K562 (cell line): Measurements from ENCODE around the gene PI4KA. TPM values are rescaled to one million over a fixed set of nuclear protein-coding genes. Genes with fewer than 3 reads are reported as not detected.
A peak's percentile ranks its signal among the peaks of the same experiment; 100 is the strongest.

Experiments
- CUX1 ChIP-seq: fragments of 200-800 bp; sonication (Bioruptor generic); IDR thresholded peaks from 2 replicates; pipeline ENCODE4 v1.6.1; 2016; ENCODE audit warnings: missing genetic modification characterization, missing compliant biosample characterization
- DPF2 ChIP-seq: fragments of 450-650 bp; IDR thresholded peaks from 2 replicates; pipeline ENCODE4 v1.6.1; 2016
- FOXK2 ChIP-seq, 2 experiments: fragments of 450-650 bp; IDR thresholded peaks in 1 of 2; conservative IDR thresholded peaks in 1 of 2; 2 replicates each; pipeline ENCODE4 v1.6.1; 2016; ENCODE audit warnings: low read depth in 2 of 2, mild to moderate bottlenecking in 1 of 2
- MAFG ChIP-seq: fragments of 450-650 bp; conservative IDR thresholded peaks from 2 replicates; pipeline ENCODE4 v1.6.1; 2016; ENCODE audit warnings: missing genetic modification characterization, missing compliant biosample characterization
- NBN ChIP-seq: fragments of 450-650 bp; IDR thresholded peaks from 2 replicates; pipeline ENCODE4 v1.6.1; 2016; ENCODE audit warnings: low read depth, mild to moderate bottlenecking
- NR2C2 ChIP-seq, 2 experiments: fragments of 200-800 bp in 1 of 2; sonication (Bioruptor generic) in 1 of 2; sonication (generic) in 1 of 2; formaldehyde crosslinking in 1 of 2; IDR thresholded peaks; 2 replicates each; pipeline versions ENCODE4 v1.6.1 to v1.8.0; 2016 to 2022; ENCODE audit warnings: mild to moderate bottlenecking in 1 of 2, missing compliant biosample characterization in 1 of 2, missing genetic modification characterization in 1 of 2, missing genetic modification reagents in 1 of 2
- NRF1 ChIP-seq, 2 experiments: fragments of 450-650 bp; IDR thresholded peaks in 1 of 2; conservative IDR thresholded peaks in 1 of 2; 2 replicates each; pipeline ENCODE4 v1.6.1; 2014; ENCODE audit warnings: mild to moderate bottlenecking in 2 of 2
- PHF20 ChIP-seq: fragments of 450-650 bp; IDR thresholded peaks from 2 replicates; pipeline ENCODE4 v1.6.1; 2018; ENCODE audit not compliant: partially characterized antibody
- TRIM25 ChIP-seq: fragments of 450-650 bp; IDR thresholded peaks from 2 replicates; pipeline ENCODE4 v1.7.0; 2016; ENCODE audit warnings: borderline replicate concordance
- ZBTB5 ChIP-seq: fragments of 450-650 bp; IDR thresholded peaks from 2 replicates; pipeline ENCODE4 v1.6.1; 2017; ENCODE audit warnings: antibody characterized with exemption
- ZNF197 ChIP-seq: fragments of 200-800 bp; sonication (Bioruptor generic); IDR thresholded peaks from 2 replicates; pipeline ENCODE4 v1.6.1; 2016; ENCODE audit warnings: low read depth, missing genetic modification characterization, missing compliant biosample characterization
- ZNF280B ChIP-seq: fragments of 250-450 bp; sonication (Bioruptor Pico); IDR thresholded peaks from 2 replicates; pipeline ENCODE4 v1.5.1; 2021; ENCODE audit warnings: mild to moderate bottlenecking
- ZNF445 ChIP-seq: fragments of 250-450 bp; sonication (Bioruptor Pico); IDR thresholded peaks from 2 replicates; pipeline ENCODE4 v1.4.0; 2020; ENCODE audit warnings: low read depth, mild to moderate bottlenecking, moderate library complexity
- ZNF551 ChIP-seq: fragments of 250-450 bp; sonication (Bioruptor Pico); IDR thresholded peaks from 2 replicates; pipeline ENCODE4 v1.5.0; 2021; ENCODE audit warnings: mild to moderate bottlenecking, moderate library complexity
- ZNF668 ChIP-seq: fragments of 250-450 bp; sonication (Bioruptor Pico); IDR thresholded peaks from 2 replicates; pipeline ENCODE4 v1.8.0; 2022; ENCODE audit warnings: mild to moderate bottlenecking, inconsistent platforms
- polyA plus RNA-seq, 8 experiments: library from polyadenylated mRNA; depleted of rRNA in 4 of 8; stranded (reverse) in 5 of 8; unstranded in 3 of 8; fragments of >200 nt; fragmentation: Nextera tagmentation in 2 of 8; fragmentation: Illumina TruSeq in 1 of 8; extraction: Ambion mirVana in 2 of 8; extraction: Trizol in 1 of 8; gene quantifications; 2 replicates each; pipeline versions ENCODE4 v1.2.1 to v1.2.3, GENCODE V29; 2011 to 2014; ENCODE audit warnings: inconsistent platforms in 1 of 8, missing spikeins in 1 of 8
- total RNA-seq, 7 experiments: library from RNA; depleted of rRNA in 6 of 7; stranded (reverse); fragments of >200 nt in 6 of 7; fragmentation: Illumina TruSeq in 2 of 7; extraction: Trizol in 2 of 7; gene quantifications; 2 replicates each; pipeline versions ENCODE4 v1.2.1 to v1.2.3, GENCODE V29; 2011 to 2021; ENCODE audit warnings: low replicate concordance in 1 of 7

The PI4KA gene
- total and polyA plus RNA-seq, 9 of the 15 experiments (the other 6 are each of a cell fraction or from before 2014, with no cell fraction given), result 7.3 to 187 (median 84.7) TPM

- TF ChIP-seq ZNF280B, result peak; percentile 98
- TF ChIP-seq FOXK2 (conservative IDR thresholded peaks at IDR 0.05 in 1 of 2, IDR thresholded peaks at IDR 0.05 in 1 of 2; ENCODE audit: low read depth in 2 of 2), result no peak
- TF ChIP-seq NR2C2 (CRISPR knock-in tag; IDR thresholded peaks at IDR 0.05), result no peak
- no peak for TF ChIP-seq NR2C2 (tag; IDR thresholded peaks at IDR 0.05)
- TF ChIP-seq ZNF551 (CRISPR knock-in tag), result 0 out of 2 replicates have a peak, but pooled peaks have one; percentile 10
- 0 out of 2 replicates have a peak, but pooled peaks have one; percentile 14 for TF ChIP-seq DPF2
- TF ChIP-seq MAFG (tag), result no peak
- TF ChIP-seq NRF1 (conservative IDR thresholded peaks at IDR 0.05 in 1 of 2, IDR thresholded peaks at IDR 0.05 in 1 of 2), result no peak
- no peak for TF ChIP-seq TRIM25
- 0 out of 2 replicates have a peak, but pooled peaks have one; percentile 27 for TF ChIP-seq ZBTB5
- no peak for TF ChIP-seq PHF20
- TF ChIP-seq NBN, result peak; percentile 24; the same call in 1 of the 2 replicates
- TF ChIP-seq ZNF445 (CRISPR knock-in tag), result 0 out of 2 replicates have a peak, but pooled peaks have one; percentile 67
- TF ChIP-seq CUX1, result 0 out of 2 replicates have a peak, but pooled peaks have one; percentile 31
- peak; percentile 75; the same call in 1 of the 2 replicates for TF ChIP-seq ZNF668 (CRISPR knock-in tag)
- no peak for TF ChIP-seq ZNF197
Observed at GRCh38 chr22:20663137-20663828, 195.3 kb downstream of the PI4KA start (continued).
